SU-DHL-6 (cell line): ENCODE measurements around the gene PRR12.

Experiments used
- H2AFZ ChIP-seq: fragments of 200-600 bp; sonication (generic); 2 replicates; pipeline ENCODE4 v1.6.1; 2014; ENCODE audit warnings: low read depth, mild to moderate bottlenecking, moderate library complexity, mixed read lengths, antibody characterized with exemption, low read length; ENCODE audit not compliant: severe bottlenecking
- H3F3A ChIP-seq: fragments of 200-600 bp; shearing (Covaris generic); 2 replicates; pipeline ENCODE4 v1.6.0; 2016; ENCODE audit warnings: antibody characterized with exemption, mild to moderate bottlenecking; ENCODE audit not compliant: insufficient read depth
- H3K27ac ChIP-seq: fragments of 200-600 bp; sonication (generic); 2 replicates; pipeline ENCODE4 v1.5.1; 2016; ENCODE audit warnings: low read depth, mild to moderate bottlenecking, low read length, moderate library complexity, mixed read lengths
- H3K27me3 ChIP-seq: fragments of 200-600 bp; sonication (generic), shearing (Covaris generic); 2 replicates; pipeline ENCODE4 v1.6.0; 2014; ENCODE audit warnings: mild to moderate bottlenecking, low read length
- H3K36me3 ChIP-seq: fragments of 200-600 bp; sonication (generic); 2 replicates; pipeline ENCODE4 v1.6.1; 2014; ENCODE audit warnings: mild to moderate bottlenecking, low read length, mixed read lengths
- H3K4me2 ChIP-seq: fragments of 300-600, 200-600 bp; shearing (Covaris generic), sonication (generic); 2 replicates; pipeline ENCODE4 v1.6.0; 2014; ENCODE audit warnings: low read length, low read depth, mild to moderate bottlenecking; ENCODE audit not compliant: poor library complexity, severe bottlenecking
- H3K4me3 ChIP-seq: fragments of 200-600 bp; sonication (generic); 2 replicates; pipeline ENCODE4 v1.5.1; 2014; ENCODE audit warnings: antibody characterized with exemption, low read length, mild to moderate bottlenecking, mixed read lengths; ENCODE audit not compliant: insufficient read depth, poor library complexity, severe bottlenecking
- H3K79me2 ChIP-seq: fragments of 200-600 bp; sonication (generic); 2 replicates; pipeline ENCODE4 v1.6.1; 2014; ENCODE audit warnings: mild to moderate bottlenecking, low read length, moderate library complexity; ENCODE audit not compliant: insufficient read depth
- H3K9ac ChIP-seq: fragments of 200-600 bp; sonication (generic); 2 replicates; pipeline ENCODE4 v1.7.0; 2014; ENCODE audit warnings: mild to moderate bottlenecking, low read length
- H3K9me2 ChIP-seq: fragments of 200-600 bp; sonication (generic); replicated peaks from 2 replicates; pipeline ENCODE4 v1.6.1; 2014; ENCODE audit warnings: low read length; ENCODE audit not compliant: insufficient read depth
- H3K9me3 ChIP-seq: fragments of 200-600 bp; sonication (generic); 2 replicates; pipeline ENCODE4 v1.6.1; 2014; ENCODE audit warnings: low read length, mixed read lengths; ENCODE audit not compliant: insufficient read depth
- H4K20me1 ChIP-seq: fragments of 200-600 bp; sonication (generic); 2 replicates; pipeline ENCODE4 v1.6.1; 2014; ENCODE audit warnings: low read depth, mild to moderate bottlenecking, antibody characterized with exemption, low read length, moderate library complexity, mixed read lengths
- EZH2phosphoT487 ChIP-seq: fragments of 200-600 bp; sonication (generic), shearing (Covaris generic); conservative IDR thresholded peaks from 2 replicates; pipeline ENCODE4 v1.6.1; 2018; ENCODE audit warnings: mild to moderate bottlenecking, antibody characterized with exemption, low read length, moderate library complexity, mixed read lengths
- TF ChIP-seq, protein P1 (sequence below): fragments of 200-600 bp; sonication (generic); IDR thresholded peaks from one replicate; pipeline ENCODE4 v1.5.1; 2017; ENCODE audit warnings: antibody characterized with exemption, mild to moderate bottlenecking, low read length, moderate library complexity; ENCODE audit not compliant: insufficient read depth, poor library complexity, severe bottlenecking

The PRR12 gene

DNA sequence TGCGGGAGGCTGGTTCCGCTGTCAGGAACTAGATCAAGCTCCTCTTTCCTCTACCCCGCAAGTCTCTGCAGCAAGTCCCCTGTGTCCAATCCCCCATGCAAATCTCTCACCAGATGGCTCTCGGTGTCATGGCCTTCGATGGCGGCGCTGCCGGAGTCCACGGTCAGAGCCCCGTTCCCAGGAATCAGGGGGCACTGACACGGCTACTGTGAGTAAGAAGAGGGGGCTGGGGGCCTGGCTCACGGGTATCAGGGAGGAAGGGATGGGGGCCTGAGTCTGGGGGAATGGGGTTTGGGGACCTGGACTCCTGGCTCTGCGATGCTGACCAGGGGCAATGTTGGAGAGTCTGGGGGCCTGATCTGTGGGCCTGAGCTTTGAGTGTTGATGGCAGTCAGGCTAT lies 55.0 kb downstream of the PRR12 start:
- Histone ChIP-seq H3K27me3 (no peaks in the 10 kb centered on the region), H3K4me2 (no peak overlapping the region), H2AFZ (no peak overlapping the region), H3F3A (0 out of 2 replicates have a peak, but pooled peaks cover 8% of the 10 kb centered on the region), H3K9me3 (no peaks in the 10 kb centered on the region), H3K4me3 (no peak overlapping the region), H3K79me2 (peaks cover 28% of the 10 kb centered on the region), H3K9me2 (no peaks in the 10 kb centered on the region), H3K9ac (no peak overlapping the region), H3K27ac (no peak overlapping the region), H4K20me1 (no peaks in the 10 kb centered on the region), H3K36me3 (no peaks in the 10 kb centered on the region; the same call in 1 of the 2 replicates)
- TF ChIP-seq EZH2phosphoT487: no peak
- TF ChIP-seq, protein P1, sequence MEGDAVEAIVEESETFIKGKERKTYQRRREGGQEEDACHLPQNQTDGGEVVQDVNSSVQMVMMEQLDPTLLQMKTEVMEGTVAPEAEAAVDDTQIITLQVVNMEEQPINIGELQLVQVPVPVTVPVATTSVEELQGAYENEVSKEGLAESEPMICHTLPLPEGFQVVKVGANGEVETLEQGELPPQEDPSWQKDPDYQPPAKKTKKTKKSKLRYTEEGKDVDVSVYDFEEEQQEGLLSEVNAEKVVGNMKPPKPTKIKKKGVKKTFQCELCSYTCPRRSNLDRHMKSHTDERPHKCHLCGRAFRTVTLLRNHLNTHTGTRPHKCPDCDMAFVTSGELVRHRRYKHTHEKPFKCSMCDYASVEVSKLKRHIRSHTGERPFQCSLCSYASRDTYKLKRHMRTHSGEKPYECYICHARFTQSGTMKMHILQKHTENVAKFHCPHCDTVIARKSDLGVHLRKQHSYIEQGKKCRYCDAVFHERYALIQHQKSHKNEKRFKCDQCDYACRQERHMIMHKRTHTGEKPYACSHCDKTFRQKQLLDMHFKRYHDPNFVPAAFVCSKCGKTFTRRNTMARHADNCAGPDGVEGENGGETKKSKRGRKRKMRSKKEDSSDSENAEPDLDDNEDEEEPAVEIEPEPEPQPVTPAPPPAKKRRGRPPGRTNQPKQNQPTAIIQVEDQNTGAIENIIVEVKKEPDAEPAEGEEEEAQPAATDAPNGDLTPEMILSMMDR: no peak

DNA sequence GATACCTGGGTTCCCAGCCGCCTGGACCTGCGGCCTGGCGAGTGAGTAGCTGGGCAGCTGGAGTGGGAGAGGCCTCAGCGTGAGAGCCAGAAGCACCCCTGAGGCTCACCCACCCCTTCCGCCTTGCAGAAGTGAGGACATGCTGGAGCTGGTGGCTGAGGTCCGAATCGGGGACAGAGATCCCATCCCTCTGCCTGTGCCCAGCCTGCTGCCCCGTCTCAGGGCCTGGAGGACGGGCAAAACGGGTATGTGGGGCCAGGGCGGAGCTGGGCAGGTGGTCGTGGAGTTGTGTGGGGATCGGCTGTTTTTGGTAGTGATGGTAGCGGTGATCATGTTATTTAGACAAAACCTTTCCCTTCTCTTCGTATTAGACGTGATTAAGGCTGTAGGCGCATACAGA lies 55.6 kb downstream of the PRR12 start:
- Histone ChIP-seq H3K4me2 (no peak overlapping the region), H3K27ac (no peak overlapping the region), H4K20me1 (no peaks in the 10 kb centered on the region), H3K9me3 (no peaks in the 10 kb centered on the region), H2AFZ (no peak overlapping the region), H3F3A (0 out of 2 replicates have a peak, but pooled peaks cover 3% of the 10 kb centered on the region), H3K36me3 (no peaks in the 10 kb centered on the region; the same call in 1 of the 2 replicates), H3K27me3 (no peaks in the 10 kb centered on the region), H3K79me2 (peaks cover 28% of the 10 kb centered on the region), H3K4me3 (no peak overlapping the region), H3K9ac (no peak overlapping the region), H3K9me2 (no peaks in the 10 kb centered on the region)
- TF ChIP-seq, protein P1: no peak
- TF ChIP-seq EZH2phosphoT487: no peak

DNA sequence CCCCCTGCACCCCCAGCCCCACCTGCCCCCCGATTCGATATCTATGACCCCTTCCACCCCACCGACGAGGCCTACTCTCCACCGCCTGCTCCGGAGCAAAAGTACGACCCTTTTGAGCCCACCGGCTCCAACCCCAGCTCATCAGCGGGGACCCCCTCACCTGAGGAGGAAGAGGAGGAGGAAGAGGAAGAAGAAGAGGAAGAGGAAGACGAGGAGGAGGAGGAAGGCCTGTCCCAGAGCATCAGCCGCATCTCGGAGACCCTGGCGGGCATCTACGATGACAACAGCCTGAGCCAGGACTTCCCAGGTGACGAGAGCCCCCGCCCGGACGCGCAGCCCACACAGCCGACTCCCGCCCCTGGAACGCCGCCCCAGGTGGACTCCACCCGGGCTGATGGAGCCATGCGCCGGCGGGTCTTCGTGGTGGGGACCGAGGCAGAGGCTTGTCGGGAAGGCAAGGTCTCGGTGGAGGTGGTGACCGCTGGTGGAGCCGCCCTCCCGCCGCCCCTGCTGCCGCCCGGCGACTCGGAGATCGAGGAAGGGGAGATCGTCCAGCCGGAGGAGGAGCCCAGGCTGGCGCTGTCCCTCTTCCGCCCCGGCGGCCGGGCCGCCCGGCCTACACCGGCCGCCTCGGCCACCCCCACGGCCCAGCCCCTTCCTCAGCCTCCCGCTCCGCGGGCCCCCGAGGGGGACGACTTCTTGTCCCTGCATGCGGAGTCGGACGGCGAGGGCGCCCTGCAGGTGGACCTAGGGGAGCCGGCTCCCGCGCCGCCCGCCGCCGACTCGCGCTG lies 60.2 kb downstream of the PRR12 start:
- Histone ChIP-seq H3K9me2 (no peaks in the 10 kb centered on the region), H4K20me1 (no peaks in the 10 kb centered on the region), H2AFZ (no peak overlapping the region), H3K27ac (no peak overlapping the region), H3K36me3 (no peaks in the 10 kb centered on the region; the same call in 1 of the 2 replicates), H3K27me3 (no peaks in the 10 kb centered on the region), H3K79me2 (no peaks in the 10 kb centered on the region), H3F3A (no peaks in the 10 kb centered on the region), H3K9me3 (no peaks in the 10 kb centered on the region), H3K4me2 (no peak overlapping the region), H3K9ac (no peak overlapping the region), H3K4me3 (no peak overlapping the region)
- TF ChIP-seq, protein P1: no peak
- TF ChIP-seq EZH2phosphoT487: no peak
